NCI-H2107 treated with DMSO at 0.1 percent for 48 hours (cell line): ENCODE results near the gene CD164.

Source experiments
- DNase-seq: peaks from one replicate; lab custom pipeline; 2025; ENCODE audit not compliant: unreplicated experiment; lab: John Stamatoyannopoulos, UW

The CD164 gene

DNA sequence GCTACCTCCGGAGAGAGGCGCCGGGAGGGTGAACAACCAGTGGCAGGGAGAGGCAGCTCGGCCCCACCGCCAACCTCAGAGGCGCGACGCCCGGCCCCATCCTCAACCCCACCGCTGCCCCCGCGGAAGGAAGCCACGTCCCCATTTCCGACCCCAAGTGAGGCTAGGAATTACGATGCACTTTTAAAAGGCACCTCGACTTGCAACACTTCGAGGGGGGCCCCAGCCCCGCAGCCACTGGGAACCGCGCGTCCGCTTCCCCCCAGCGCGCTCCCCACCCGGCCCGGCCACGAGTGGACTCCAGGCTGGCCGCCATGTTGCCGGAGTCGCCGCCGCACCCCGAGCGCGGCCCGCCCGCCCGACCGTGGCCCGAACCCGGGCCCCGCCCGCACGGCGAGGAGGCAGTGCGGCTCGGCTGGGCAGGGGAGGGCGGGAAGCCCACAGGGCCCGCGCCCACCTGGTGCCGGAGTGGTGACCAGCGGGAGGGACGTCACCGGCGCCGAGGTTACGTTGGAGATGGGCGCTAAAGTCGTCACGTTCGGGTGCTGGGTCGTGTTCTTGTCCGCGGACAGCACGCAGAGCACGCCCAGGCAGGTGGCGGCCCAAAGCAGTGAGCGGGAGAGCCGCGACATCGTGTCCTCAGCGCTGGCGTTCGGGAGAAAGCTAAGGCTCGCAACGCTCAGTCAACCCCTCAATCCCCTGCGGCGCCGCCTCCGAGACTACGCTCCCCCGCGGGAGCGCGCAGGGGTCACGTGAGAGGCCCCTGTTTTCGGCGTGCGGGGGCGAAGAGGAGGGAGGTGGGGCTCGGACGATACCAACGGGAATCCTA lies at the start of gene CD164:
TSS of gene CD164 (minus strand) at position 721 of the 829 bp plus-strand sequence. CDS start at position 632, 89 bp downstream.
- DNase-seq, result peak; percentile 84

GRCh38 chr6:109429496-109429895 lies 47.2 kb upstream of the CD164 start:
- DNase-seq, result no peak

GRCh38 chr6:109428889-109429477 lies 46.7 kb upstream of the CD164 start:
- DNase-seq, result no peak

DNA sequence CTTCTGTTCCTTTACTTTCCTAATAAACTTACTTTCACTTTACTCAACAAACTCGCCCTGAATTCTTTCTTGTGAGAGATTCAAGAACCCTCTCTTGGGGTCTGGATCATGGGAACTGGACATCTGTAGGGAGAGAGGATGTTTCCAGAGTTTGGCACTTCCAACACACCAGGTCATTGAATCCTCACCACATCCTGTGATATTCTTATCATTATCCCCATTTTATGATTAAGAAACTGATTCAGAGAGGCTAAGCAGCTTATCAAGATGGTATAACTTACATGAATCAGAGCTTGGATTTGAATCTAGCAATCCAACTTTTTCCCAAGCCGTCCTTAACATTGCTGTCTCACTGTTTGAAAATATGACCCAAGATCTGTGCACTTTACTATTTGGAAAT lies 42.7 kb upstream of the CD164 start:
- DNase-seq, result no peak

- no peak for DNase-seq
Observed at GRCh38 chr6:109421184-109421583, 38.9 kb upstream of the CD164 start.

GRCh38 chr6:109420751-109421150 lies 38.5 kb upstream of the CD164 start:
- DNase-seq, result no peak

DNA sequence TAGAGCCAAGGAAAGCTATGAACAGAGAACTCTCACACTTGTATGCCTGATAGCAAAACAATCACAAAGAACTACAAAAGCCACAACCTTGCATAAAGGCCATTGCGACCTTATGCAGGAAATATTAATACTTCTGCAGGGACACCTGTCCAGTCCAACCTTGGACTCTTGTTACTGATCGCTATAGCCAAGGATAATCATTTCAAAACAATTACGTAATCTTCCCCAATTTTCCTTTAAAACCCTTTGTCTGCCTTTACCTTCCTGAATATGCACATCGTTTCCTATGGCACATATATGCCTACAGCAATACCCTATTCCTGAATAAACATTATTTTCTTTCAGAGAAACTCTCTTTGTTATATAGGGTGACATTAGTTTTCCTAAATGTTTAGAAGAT lies 35.4 kb upstream of the CD164 start:
- DNase-seq, result no peak

DNA sequence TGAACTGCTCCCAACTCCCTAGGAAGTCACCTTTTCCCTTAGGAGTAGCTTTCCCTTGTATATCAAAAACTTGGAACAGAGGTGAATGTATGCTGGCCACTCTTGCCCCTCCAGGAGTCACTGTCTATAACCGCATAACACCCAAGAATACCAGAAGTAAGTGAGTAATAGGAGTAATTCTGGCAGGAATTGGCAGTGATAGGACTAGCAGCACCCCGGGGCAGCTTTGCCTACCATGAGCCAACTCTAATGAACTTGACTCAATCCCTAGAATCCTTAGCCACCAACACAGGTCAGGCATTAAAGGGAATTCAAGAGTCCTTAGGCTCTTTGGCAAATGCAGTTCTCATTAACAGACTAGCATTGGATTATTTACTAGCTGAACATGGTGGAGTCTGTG lies 28.8 kb upstream of the CD164 start:
- no peak for DNase-seq

DNA sequence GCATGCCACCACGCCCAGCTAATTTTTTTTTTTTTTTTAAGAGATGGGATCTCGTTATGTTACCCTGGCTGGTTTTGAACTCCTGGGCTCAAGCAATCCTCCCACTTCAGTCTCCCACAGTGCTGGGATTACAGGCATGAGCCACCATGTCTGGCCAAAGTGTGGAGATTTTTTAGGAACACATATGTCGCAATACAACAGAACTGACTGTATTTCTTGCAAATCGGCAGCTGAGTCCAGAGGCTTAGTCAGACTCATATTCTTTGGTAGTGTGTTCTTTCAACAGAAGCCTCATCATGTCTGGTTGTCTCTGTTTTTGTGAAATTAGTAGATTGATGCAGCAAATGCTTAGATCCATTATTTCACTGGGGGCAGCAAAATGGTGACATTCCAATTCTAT lies 23.9 kb upstream of the CD164 start:
- no peak for DNase-seq

DNA sequence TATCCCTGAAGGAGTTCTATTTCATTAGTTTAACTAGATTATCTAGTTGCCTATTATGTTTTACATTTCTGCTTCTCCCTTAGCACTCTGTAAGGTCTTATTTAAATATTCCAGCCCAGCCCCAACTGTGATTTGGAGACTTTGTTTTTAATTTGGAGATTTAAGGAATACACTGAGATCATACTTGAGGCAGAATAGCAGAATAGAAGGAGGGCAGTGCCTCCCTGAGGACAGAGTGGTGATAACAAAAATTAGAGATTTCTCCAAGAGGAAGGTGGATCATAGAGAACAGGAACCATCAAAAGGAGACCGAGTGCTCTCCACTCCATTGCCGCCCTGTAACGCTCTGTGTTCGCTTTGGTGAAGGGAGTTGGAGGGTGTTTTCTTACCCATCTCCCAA lies 14.8 kb upstream of the CD164 start:
- no peak for DNase-seq

- DNase-seq, result no peak
Observed at GRCh38 chr6:109396046-109396718, 13.9 kb upstream of the CD164 start.

DNA sequence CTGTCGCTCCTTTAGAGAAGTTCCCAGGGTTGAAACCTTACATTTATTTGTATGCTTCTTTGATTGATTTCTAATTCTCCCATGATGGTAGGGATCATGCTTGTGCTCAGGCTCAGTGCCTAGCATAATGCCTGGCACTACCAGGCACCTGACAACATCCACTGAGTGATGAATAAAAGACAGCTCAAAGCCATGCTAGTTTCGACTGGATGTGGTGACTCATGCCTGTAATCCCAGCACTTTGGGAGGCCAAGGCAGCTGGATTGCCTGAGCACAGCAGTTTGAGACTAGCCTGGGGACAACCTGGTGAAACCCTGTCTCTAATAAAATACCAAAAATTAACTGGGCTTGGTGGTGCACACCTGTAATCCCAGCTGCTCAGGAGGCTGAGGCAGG lies 11.6 kb upstream of the CD164 start:
- no peak for DNase-seq

GRCh38 chr6:109393157-109393885 lies 11.1 kb upstream of the CD164 start:
- DNase-seq, result no peak

DNA sequence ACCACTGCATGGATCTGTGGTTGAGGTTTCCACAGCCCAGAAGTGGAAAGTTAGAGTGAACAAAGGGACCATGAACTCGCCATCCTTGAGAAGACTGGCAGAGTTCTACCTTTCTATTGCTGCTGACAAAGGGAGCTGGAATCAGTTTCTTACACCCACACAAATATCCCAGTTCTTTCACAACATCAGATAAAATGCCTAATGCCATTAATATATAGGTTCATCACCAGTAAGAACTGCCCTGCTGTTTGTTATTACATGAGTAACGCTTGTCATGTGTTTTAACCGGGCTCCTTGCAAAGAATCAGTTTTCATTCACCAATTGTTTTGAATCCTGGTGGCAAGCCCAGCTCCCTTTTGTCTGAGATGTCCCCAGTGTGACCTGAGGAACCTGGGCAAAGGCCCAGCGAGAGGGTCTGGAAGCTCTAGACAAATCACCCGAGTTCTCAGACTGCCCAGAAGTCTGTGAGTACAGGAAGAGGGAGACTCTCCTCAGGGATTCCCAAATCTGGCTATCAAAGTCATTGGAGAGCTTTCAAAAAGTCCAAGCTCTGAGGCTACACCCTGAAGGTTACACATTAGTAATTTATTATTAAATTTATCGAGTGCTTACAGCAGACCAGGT lies 7.5 kb upstream of the CD164 start:
- DNase-seq, result no peak

GRCh38 chr6:109388265-109388664 lies 6.0 kb upstream of the CD164 start:
- DNase-seq, result no peak

- no peak for DNase-seq
Observed at GRCh38 chr6:109383438-109383940, 1.2 kb upstream of the CD164 start.

DNA sequence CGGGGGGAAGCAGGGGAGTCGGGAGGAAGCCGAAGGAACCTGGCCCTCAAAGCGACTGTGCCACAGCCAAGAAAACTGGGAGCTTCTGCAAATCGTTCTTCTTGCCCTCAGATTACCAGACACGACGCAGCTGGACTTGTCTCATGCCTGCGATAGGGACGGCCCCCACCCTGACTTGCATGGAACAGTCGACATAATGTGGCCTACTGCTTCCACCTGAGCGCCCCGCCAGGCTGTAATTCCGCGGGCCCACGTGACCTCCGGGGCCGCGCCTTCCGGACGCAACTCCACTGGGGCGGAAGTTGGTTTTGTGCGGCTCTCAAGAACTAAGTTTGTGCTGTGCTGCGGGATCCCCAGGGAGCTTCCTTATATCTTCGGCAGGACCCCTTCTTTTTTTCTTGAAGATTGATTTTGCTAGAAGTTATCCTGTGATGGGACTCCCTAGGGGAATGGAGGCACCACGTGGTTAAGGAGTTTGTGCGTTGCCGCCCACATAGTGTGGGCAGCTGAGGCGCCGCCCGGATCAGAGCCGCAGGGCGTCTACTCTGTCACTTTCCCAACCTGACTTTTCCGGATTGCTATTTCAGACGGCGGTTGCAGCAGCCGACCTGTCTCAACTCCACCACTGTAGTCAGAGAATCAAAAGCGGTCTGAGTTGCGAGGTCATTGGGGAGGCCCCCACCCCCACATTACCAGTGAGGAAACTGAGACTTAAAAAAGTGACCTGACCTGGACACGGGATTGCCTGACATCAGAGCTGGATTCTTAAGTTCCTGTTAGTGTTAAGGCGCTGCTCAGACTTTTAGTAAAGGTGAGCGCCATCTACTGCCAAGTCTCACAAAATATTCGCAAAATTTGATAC lies 540 bp upstream of the CD164 start:
- DNase-seq, result peak; percentile 95

GRCh38 chr6:109381061-109381746 lies 1.1 kb downstream of the CD164 start:
- peak; percentile 61 for DNase-seq

DNA sequence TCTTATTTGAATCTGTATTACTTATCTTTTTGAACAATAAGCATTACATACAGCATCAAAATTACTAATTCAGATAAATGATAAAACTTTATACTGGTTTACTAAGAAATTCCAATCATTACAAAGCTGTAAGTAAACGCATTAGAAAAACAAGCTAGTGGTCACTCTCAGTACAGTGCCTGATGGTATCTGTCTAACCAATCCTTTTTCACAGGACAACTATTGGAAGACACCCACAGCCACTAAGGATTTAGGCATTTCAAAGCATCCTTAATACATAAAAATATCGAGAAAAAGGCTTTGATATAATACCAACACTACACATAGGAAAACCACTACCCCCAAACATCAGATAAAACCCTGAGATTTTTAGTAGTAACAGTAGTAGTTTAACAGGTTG lies 2.6 kb downstream of the CD164 start:
- DNase-seq, result no peak
